Osteocyte (in vitro differentiated cells): ENCODE results near the gene CNR2. TPM values are rescaled to one million over a fixed set of nuclear protein-coding genes. Genes with fewer than 3 reads are reported as not detected.
"Not testable (repeated sequence)": the region's sequence is repeated elsewhere in the genome, so short reads cannot be mapped to it uniquely, and the experiment has no call there.

ENCODE experiments used
- DNase-seq: peaks from one replicate; pipeline ENCODE4 v3.0.0; 2021; ENCODE audit warnings: mixed read lengths; ENCODE audit not compliant: unreplicated experiment; ENCODE audit errors: extremely low spot score
- H3K27ac Mint-ChIP-seq: one replicate; pipeline ENCODE4 v1.8.0; 2021; ENCODE audit warnings: mild to moderate bottlenecking, mixed read lengths; ENCODE audit not compliant: unreplicated experiment
- H3K27me3 Mint-ChIP-seq: one replicate; pipeline ENCODE4 v1.8.0; 2021; ENCODE audit warnings: mixed read lengths; ENCODE audit not compliant: unreplicated experiment
- H3K36me3 Mint-ChIP-seq: one replicate; pipeline ENCODE4 v1.8.0; 2021; ENCODE audit warnings: mixed read lengths; ENCODE audit not compliant: unreplicated experiment
- H3K4me1 Mint-ChIP-seq: one replicate; pipeline ENCODE4 v1.8.0; 2021; ENCODE audit warnings: mixed read lengths; ENCODE audit not compliant: unreplicated experiment
- H3K4me3 Mint-ChIP-seq: one replicate; pipeline ENCODE4 v1.8.0; 2021; ENCODE audit warnings: mild to moderate bottlenecking, moderate library complexity, mixed read lengths; ENCODE audit not compliant: unreplicated experiment
- H3K9me3 Mint-ChIP-seq: one replicate; pipeline ENCODE4 v1.8.0; 2021; ENCODE audit warnings: mixed read lengths; ENCODE audit not compliant: unreplicated experiment
- total RNA-seq: library from RNA; stranded (reverse); gene quantifications from 2 replicates; pipeline ENCODE4 v1.2.1, GENCODE V29; 2021
- TF ChIP-seq, protein P1 (sequence below): fragments of 200-600 bp; sonication (generic); IDR thresholded peaks from 2 replicates; pipeline ENCODE4 v1.5.0; 2021; ENCODE audit warnings: antibody characterized with exemption, mild to moderate bottlenecking, moderate library complexity

Gene CNR2
- total RNA-seq, 1 donor from 2014 or later: not detected

DNA sequence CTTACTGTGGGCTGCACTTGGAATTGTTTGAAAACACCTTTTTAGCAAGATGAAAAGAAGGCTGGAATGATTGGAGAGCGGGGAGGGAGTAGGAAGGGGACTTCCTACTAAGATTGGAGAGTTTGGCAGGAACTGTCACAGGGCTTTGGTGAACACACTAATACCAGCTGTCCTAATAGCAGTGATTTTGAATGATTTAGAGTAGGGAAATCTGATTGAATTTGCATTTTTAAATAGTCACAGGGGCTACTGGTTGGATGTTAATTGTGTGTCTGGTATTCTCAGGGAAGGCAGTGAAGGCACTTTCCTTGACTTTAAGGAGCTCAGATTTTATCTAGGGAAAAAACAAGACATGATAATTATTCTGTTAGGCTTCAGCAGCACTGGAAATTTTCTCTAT lies 85.4 kb downstream of the CNR2 start:
- Mint-ChIP-seq H3K4me1 (peaks cover 18% of the 10 kb centered on the region), H3K4me3 (no peak overlapping the region), H3K27me3 (peaks cover 4% of the 10 kb centered on the region), H3K36me3 (no peaks in the 10 kb centered on the region), H3K27ac (no peak overlapping the region), H3K9me3 (no peaks in the 10 kb centered on the region)
- TF ChIP-seq, protein P1, sequence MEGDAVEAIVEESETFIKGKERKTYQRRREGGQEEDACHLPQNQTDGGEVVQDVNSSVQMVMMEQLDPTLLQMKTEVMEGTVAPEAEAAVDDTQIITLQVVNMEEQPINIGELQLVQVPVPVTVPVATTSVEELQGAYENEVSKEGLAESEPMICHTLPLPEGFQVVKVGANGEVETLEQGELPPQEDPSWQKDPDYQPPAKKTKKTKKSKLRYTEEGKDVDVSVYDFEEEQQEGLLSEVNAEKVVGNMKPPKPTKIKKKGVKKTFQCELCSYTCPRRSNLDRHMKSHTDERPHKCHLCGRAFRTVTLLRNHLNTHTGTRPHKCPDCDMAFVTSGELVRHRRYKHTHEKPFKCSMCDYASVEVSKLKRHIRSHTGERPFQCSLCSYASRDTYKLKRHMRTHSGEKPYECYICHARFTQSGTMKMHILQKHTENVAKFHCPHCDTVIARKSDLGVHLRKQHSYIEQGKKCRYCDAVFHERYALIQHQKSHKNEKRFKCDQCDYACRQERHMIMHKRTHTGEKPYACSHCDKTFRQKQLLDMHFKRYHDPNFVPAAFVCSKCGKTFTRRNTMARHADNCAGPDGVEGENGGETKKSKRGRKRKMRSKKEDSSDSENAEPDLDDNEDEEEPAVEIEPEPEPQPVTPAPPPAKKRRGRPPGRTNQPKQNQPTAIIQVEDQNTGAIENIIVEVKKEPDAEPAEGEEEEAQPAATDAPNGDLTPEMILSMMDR: no peak
- no peak for DNase-seq

DNA sequence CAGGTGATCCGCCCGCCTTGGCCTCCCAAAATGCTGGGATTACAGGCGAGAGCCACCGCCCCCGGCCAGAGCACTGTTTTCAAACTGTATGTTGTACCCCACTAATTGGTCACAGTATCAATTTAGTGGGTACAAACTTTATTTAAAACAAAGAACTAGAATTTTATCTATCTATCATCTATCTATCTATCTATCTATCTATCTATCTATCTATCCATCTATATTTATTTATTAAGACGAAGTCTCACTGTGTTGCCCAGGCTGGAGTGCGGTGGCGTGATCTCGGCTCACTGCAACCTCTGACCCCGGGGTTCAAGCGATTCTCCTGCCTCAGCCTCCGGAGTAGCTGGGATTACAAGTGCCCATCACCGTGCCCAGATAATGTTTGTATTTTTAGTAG lies 86.6 kb downstream of the CNR2 start:
- not testable (repeated sequence) for H3K27me3 Mint-ChIP-seq, DNase-seq, H3K27ac Mint-ChIP-seq, H3K9me3 Mint-ChIP-seq, H3K36me3 Mint-ChIP-seq
- Mint-ChIP-seq H3K4me3 (peak overlapping the region; percentile 35), H3K4me1 (peaks cover 18% of the 10 kb centered on the region)

DNA sequence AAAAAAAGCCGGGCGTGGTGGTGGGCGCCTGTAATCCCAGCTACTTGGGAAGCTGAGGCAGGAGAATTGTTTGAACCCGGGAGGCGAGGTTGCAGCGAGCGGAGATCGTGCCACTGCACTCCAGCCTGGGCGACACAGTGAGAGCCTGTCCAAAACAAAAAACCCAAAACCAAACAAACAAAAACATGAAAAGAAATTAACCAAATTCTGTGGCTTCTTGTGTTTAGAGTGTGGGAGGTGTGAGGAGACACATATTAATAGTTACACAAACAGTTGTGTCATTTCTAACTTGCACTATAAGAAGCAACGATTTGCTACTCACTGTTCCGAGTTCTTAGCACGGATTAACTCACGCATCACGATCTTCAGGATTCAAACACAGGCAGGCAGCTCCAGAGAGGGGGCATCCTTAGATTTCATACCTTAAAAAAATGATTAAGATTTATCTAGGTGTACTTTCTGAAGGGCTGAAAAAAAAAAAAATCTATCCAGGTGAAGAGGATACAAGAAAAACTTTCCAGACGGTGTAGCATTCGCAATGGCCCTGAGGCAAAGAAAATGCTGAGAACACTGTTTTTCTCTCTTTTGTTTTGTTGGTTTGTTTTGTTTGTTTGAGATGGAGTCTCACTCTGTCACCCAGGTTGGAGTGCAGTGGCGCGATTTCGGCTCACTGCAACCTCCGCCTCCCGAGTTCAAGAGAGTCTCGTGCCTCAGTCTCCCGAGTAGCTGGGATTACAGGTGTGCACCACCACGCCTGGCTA lies 87.2 kb downstream of the CNR2 start:
- DNase-seq: no peak
- Mint-ChIP-seq H3K27me3 (no peaks in the 10 kb centered on the region), H3K4me3 (peak overlapping the region; percentile 96), H3K4me1 (peaks cover 18% of the 10 kb centered on the region), H3K27ac (peak overlapping the region; percentile 98), H3K9me3 (no peaks in the 10 kb centered on the region), H3K36me3 (no peaks in the 10 kb centered on the region)
- TF ChIP-seq, protein P1: no peak

DNA sequence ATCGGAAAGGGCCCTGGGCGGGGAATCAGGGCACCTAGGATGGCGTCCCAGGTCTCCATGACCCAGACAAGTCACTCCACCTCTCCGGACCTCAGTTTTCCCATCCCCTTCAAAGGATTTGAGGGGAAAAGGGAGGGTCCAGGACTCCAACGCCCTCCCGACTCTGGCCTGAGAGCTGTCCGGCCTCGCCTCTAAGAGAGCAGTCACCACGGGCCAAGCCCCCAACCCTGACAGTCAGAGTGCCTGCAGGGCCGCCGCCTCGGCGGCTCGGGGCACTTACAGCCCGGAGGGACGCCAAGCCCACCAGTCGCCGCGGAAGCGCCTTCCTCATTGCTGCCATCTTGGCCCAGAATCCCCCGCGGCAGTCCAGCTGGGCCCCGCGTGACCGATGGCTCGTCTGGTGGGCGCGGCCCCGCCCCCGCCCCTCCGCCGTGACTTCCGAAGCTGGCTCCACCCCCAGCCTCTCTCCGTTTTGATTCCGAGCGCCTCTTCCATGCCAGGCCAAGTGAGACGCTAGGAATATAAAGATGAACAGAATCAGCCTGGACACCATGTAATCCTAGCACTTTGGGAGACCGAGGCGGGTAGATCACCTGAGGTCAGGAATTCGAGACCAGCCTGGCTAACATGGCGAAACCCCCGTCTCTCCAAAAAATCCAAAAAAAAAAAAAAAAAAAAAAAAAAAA lies 87.9 kb downstream of the CNR2 start, which contains the start of gene HMGCL:
TSS of gene HMGCL (minus strand) at position 354 of the 686 bp plus-strand sequence. CDS start at position 340, 14 bp downstream.
- no peaks in the 10 kb centered on the region for H3K9me3 Mint-ChIP-seq
- H3K4me1 Mint-ChIP-seq: peaks cover 18% of the 10 kb centered on the region
- TF ChIP-seq, protein P1: no peak
- H3K36me3 Mint-ChIP-seq: peaks cover 3% of the 10 kb centered on the region
- peak; percentile 96 for DNase-seq
- no peaks in the 10 kb centered on the region for H3K27me3 Mint-ChIP-seq
- H3K27ac Mint-ChIP-seq: peak within 1 kb of the TSS; percentile 98
- peak within 1 kb of the TSS; percentile 96 for H3K4me3 Mint-ChIP-seq

DNA sequence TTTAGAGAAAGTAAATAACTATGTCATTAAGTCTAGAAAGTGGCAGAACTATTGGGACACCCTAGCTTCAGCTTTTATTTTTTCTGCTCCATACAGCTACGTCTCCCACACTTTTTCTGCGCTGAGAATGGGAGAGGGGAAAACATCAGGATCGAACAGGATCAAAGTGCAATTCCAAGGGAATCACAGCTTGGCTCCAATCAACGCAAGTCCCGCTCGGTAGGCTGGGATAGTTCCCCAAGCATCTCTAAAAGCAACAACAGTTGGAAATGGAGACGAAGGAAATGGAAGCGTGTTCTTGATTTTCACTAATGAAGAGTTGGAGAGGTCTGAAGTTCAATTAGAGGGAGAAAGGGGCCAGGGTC lies 88.5 kb downstream of the CNR2 start:
- no peaks in the 10 kb centered on the region for H3K27me3 Mint-ChIP-seq
- H3K4me3 Mint-ChIP-seq: peak overlapping the region; percentile 96
- H3K36me3 Mint-ChIP-seq: peaks cover 4% of the 10 kb centered on the region
- no peak for DNase-seq
- peaks cover 18% of the 10 kb centered on the region for H3K4me1 Mint-ChIP-seq
- no peaks in the 10 kb centered on the region for H3K9me3 Mint-ChIP-seq
- peak overlapping the region; percentile 98 for H3K27ac Mint-ChIP-seq
- TF ChIP-seq, protein P1: no peak
